Effector memory CD4-positive, alpha-beta T cell (primary cell): ENCODE results near the gene ORC4.

ENCODE experiments used
- DNase-seq, 3 donors: peaks; one replicate each; pipeline ENCODE4 v3.0.0-alpha.2; 2020
- H3K27ac ChIP-seq: 2 replicates; pipeline ENCODE4 v1.7.0; 2013; ENCODE audit warnings: mild to moderate bottlenecking, low read length, moderate library complexity; ENCODE audit not compliant: insufficient read depth, poor library complexity, severe bottlenecking
- H3K27me3 ChIP-seq: replicated peaks from 2 replicates; pipeline ENCODE4 v1.7.0; 2013; ENCODE audit warnings: mild to moderate bottlenecking, low read length; ENCODE audit not compliant: insufficient read depth, control insufficient read depth, poor library complexity, severe bottlenecking
- H3K36me3 ChIP-seq: 2 replicates; pipeline ENCODE4 v1.7.0; 2013; ENCODE audit warnings: mild to moderate bottlenecking, low read length, moderate library complexity; ENCODE audit not compliant: control insufficient read depth, insufficient read depth
- H3K4me1 ChIP-seq: 2 replicates; pipeline ENCODE4 v1.7.0; 2013; ENCODE audit warnings: low read length, mild to moderate bottlenecking; ENCODE audit not compliant: control insufficient read depth, insufficient read depth, poor library complexity, severe bottlenecking
- H3K4me3 ChIP-seq: 2 replicates; pipeline ENCODE4 v1.7.0; 2013; ENCODE audit warnings: low read length, low read depth, mild to moderate bottlenecking; ENCODE audit not compliant: insufficient read depth, poor library complexity, severe bottlenecking
- H3K9me3 ChIP-seq: 2 replicates; pipeline ENCODE4 v1.7.0; 2013; ENCODE audit warnings: mild to moderate bottlenecking, low read length, moderate library complexity; ENCODE audit not compliant: control insufficient read depth
- total RNA-seq, 3 donors: gene quantifications; one replicate each; lab custom pipeline; 2026; lab: John Stamatoyannopoulos, UW

ORC4 gene
- 22.7 to 33.4 (median 23.1) reads per million in 3 donors for total RNA-seq

DNA sequence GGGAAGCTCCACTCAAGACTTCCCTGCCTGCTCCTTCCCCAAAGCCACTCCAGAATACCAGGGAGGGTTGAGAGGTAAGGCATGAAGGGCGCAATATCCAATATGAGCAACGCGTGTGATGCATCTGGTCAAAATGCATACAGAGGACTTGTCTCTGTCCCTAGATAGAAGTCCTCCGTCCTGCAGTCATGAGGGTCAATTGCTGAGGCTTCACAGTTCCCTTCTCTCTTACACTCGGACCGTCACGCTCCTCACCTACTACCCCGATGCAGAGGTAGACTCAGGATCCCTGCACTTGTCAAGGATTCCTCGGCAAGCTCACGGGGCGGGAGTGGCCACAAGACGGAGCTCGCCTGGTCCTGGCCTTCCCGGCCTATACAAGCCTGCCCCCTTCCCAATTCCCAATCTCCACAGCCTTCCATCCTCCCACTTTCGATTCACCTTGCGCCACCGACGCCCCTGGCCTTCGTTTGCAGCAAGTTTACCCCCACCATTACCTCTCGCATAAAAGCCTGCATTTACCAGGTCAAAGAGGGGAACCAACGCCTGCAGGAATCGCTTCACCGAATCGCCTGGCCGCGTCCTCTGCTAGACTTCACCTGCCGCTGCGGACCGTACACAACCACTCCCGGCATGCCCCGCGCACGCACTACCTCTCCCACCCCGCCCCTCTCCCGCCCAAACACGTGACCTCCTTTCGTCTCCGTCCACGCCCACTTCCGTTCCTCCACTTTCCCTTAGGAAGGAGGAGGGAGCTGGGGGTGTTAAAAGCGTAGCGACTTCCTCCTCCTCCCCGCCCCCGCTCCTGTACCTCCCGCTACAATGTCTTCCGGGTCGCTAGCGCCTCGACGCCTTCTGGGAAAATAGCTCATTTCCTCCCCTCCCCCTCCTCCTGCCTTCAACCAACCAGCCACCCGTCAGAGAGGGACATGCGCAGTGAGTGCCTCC is at the start of gene ORC4:
ORC4 (minus strand) TSS at position 627 of the 948 bp plus-strand sequence. CDS start 44,779 bp downstream, outside the sequence.
- H3K36me3 ChIP-seq = no peaks in the 10 kb centered on the region
- H3K4me1 ChIP-seq = peaks cover 6% of the 10 kb centered on the region
- peak; percentile 95 to 97 (median 95) for DNase-seq
- H3K4me3 ChIP-seq = peak within 1 kb of the TSS; percentile 84
- no peaks in the 10 kb centered on the region for H3K9me3 ChIP-seq
- H3K27me3 ChIP-seq = no peaks in the 10 kb centered on the region
- peak within 1 kb of the TSS; percentile 92 for H3K27ac ChIP-seq

DNA sequence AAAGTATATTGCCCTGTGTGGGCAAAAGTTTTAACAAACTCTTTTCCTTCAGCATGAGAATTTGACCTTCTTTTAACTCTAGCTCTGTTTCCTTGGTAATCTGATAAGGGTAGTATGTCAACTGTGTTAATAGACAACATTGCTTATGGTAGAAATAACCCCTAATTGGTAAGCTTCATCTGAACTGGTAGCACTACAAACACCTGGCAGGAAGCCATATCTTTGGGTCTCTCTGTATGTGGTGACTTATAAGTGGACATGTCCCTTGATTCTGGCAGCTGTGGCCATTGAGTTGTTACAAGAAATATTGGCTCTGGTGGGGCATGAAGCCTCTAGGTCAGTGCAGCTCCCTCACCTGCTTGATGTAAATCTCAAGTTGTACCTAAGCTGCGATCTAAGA is 47.3 kb upstream of the ORC4 start:
- H3K4me3 ChIP-seq = no peak overlapping the region
- H3K27me3 ChIP-seq = no peaks in the 10 kb centered on the region
- H3K27ac ChIP-seq = no peak overlapping the region
- DNase-seq = no peak
- no peaks in the 10 kb centered on the region for H3K4me1 ChIP-seq
- H3K36me3 ChIP-seq = no peaks in the 10 kb centered on the region
- no peaks in the 10 kb centered on the region for H3K9me3 ChIP-seq

DNA sequence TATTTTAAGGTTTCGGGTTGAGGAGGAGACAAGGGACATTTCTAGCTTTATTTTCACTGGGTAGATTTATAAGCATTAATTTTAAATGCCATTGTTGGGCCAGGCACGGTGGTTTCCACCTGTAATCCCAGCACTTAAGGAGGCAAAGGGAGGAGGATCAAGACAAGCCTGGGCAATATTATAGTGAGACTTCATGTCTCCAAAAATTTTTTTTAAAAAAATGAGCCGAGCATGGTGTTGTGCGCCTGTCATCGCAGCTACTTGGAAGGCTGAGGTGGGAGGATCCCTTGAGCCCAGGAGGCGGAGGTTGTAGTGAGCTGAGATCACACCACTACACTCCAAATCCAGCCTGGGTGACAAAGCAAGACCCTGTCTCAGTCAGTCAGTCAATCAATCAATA is 45.4 kb upstream of the ORC4 start:
- no peak overlapping the region for H3K27ac ChIP-seq
- H3K36me3 ChIP-seq = no peaks in the 10 kb centered on the region
- no peaks in the 10 kb centered on the region for H3K27me3 ChIP-seq
- H3K4me1 ChIP-seq = no peaks in the 10 kb centered on the region
- no peak for DNase-seq
- H3K9me3 ChIP-seq = no peaks in the 10 kb centered on the region
- no peak overlapping the region for H3K4me3 ChIP-seq

DNA sequence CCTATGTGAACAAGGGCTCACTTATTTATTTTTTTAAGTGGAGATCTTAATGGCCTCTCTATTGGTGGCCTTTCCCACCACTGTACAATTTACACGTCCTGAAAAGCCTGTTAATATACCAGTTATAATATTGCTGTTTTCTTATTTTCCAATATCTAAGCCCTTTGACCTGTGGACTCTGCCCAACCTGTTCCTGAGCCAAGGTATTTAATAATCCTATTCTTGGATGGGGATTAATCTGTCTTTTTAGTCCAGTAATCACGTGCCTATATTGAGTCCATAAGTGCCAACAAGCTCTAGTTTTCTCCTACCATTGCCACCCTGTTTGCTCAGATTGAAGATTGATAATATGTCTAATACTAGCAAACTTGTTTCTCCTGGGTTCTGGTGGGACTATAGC is 43.1 kb upstream of the ORC4 start:
- H3K9me3 ChIP-seq = no peaks in the 10 kb centered on the region
- H3K4me3 ChIP-seq = no peak overlapping the region
- H3K4me1 ChIP-seq = no peaks in the 10 kb centered on the region
- no peak overlapping the region for H3K27ac ChIP-seq
- H3K27me3 ChIP-seq = no peaks in the 10 kb centered on the region
- no peaks in the 10 kb centered on the region for H3K36me3 ChIP-seq
- no peak for DNase-seq

DNA sequence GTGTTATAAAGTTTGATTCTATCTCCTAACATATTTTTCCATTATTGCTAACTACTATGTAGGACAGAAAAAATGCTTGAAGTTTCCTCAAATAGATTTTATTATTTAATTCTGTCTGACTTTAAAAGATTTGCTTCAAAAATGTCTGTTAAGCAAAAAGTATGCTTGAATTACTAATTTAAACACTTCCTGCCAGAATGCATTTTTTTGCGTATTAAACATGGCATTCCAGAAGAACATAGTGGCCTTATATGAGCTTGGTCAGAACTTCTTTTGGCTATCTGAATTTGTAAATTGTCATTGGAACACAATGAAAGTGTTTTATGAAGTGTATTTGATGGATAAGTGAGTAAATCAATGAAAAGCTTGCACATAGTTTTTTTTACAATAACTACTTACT is 38.1 kb upstream of the ORC4 start:
- Histone ChIP-seq H3K36me3 (peaks cover 4% of the 10 kb centered on the region), H3K4me1 (no peaks in the 10 kb centered on the region), H3K27ac (no peak overlapping the region), H3K27me3 (no peaks in the 10 kb centered on the region), H3K9me3 (no peaks in the 10 kb centered on the region), H3K4me3 (no peak overlapping the region)
- no peak for DNase-seq

DNA sequence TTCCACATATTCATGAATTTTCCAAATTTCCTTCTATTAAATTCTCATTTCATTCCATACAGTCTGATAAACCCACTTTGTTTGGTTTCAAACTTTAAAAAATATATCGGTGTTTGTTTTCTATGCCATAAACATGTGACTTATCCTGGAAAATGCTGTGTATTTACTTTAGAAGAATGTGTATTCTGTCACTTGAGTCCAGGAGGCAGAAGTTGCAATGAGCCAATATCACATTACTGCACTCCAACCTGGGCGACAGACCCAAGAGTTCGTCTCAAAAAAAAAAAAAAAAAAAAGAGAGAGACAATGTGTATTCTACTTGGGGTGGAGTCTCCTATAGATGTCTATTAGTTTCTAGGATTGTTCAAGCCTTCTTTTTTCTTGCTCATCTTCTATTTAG is 32.1 kb upstream of the ORC4 start:
- no peak for DNase-seq
- H3K36me3 ChIP-seq = peaks cover 9% of the 10 kb centered on the region

DNA sequence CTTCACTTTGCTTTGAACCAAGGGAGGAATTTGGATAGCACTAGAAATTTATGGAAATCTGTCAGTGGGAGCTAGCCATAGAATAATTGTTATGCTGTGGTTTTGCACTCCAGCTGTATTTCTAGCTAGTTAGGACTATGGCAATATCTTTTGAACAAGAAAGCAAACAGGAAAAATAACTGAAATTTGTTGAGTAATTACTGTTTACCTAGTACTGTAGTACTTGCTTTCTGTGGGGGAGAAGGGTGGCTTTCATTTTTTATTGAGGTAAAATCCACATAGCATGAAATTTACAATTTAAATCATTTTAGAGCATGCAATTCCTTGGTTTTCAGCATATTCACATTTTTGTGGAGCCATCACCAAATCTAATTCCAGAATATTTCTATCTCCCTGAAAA is 28.7 kb upstream of the ORC4 start:
- Histone ChIP-seq H3K36me3 (peaks cover 8% of the 10 kb centered on the region), H3K27ac (no peak overlapping the region), H3K4me3 (no peak overlapping the region), H3K9me3 (no peaks in the 10 kb centered on the region), H3K27me3 (no peaks in the 10 kb centered on the region), H3K4me1 (no peaks in the 10 kb centered on the region)
- DNase-seq = no peak

More for the DNA sequence above, 32.1 kb upstream of the ORC4 start:
- H3K4me3 ChIP-seq = no peak overlapping the region
- no peaks in the 10 kb centered on the region for H3K27me3 ChIP-seq
- H3K4me1 ChIP-seq = no peaks in the 10 kb centered on the region
- H3K27ac ChIP-seq = no peak overlapping the region
- H3K9me3 ChIP-seq = no peaks in the 10 kb centered on the region

DNA sequence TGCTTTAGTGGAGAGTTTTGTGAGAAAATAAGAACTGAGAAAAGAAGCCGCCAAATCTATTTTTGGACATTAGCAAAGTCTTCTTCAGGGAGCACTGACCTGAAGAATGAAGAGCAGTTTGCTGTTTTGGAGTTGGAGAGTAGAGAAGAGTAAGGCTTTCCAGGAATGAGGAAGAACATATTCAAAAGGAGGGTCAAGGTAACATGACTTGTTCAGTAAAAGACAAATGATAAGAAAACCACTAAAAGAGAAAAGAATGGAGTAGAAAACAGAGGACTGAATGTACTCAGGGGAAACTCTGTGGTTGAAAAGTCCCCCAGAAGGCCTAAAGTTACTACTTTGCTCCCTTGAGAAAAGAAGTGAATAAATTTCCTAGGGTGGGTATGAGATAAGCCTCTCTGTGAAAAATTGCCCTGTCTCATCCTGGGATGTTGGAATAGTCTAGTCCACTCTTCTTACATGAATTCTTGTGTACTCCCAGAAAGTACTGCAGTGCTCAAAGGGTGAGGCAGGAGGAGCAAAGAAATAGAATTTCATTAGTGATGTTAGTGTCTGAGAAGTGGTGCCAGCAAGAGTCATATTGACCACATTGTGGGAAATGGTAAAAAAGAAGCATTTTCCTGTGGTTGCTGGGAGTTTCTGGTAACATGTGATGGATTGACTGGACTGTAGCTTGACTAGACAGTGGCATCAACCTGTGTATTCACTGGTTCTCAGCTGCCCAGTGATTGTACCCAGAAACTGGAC is 28.1 kb upstream of the ORC4 start:
- DNase-seq = no peak

DNA sequence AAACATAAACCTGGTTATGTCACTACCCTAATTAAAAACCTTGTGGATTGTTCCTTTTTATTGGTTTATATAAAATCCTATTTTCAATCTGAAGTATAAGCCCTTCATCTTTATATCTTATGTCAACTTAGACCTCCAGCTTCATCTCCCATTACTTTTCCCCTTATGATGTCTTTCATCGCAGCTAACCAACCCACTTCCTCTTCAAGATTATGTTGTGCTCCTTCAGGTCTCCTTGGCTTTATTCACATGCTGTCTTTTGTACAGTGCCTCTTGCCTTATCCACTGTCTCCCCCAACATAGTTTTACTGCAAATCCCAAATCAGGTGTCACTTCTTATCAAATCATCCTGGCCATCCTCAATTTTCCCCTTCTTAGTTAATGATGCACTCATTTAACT is 26.3 kb upstream of the ORC4 start:
- DNase-seq = no peak
- Histone ChIP-seq H3K9me3 (no peaks in the 10 kb centered on the region), H3K36me3 (no peaks in the 10 kb centered on the region), H3K27me3 (no peaks in the 10 kb centered on the region), H3K27ac (no peak overlapping the region), H3K4me1 (no peaks in the 10 kb centered on the region), H3K4me3 (no peak overlapping the region)

More for the DNA sequence above, 28.1 kb upstream of the ORC4 start:
- no peak overlapping the region for H3K4me3 ChIP-seq
- no peaks in the 10 kb centered on the region for H3K9me3 ChIP-seq
- H3K27me3 ChIP-seq = no peaks in the 10 kb centered on the region
- H3K36me3 ChIP-seq = peaks cover 5% of the 10 kb centered on the region
- no peaks in the 10 kb centered on the region for H3K4me1 ChIP-seq
- H3K27ac ChIP-seq = no peak overlapping the region

DNA sequence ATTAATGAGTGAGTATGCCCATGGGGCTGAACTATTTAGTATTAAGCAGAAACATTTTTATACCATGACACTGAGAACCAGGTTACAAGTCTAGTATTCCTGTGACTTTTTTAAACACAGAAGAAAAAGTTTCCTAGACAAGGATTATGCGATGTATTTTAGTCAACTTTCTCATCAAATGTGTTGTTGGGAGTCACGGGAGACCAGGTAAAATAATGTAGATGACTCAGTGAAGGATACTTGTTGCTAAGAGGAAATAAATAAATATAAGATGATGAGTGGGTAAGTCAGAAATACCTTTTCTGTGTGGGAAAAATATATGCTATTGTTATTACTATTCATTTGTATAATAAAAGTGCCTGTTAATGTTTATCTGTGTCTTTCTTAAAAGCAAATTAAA is 23.8 kb upstream of the ORC4 start:
- Histone ChIP-seq H3K4me1 (no peaks in the 10 kb centered on the region), H3K4me3 (no peak overlapping the region), H3K27me3 (no peaks in the 10 kb centered on the region), H3K9me3 (no peaks in the 10 kb centered on the region), H3K27ac (no peak overlapping the region), H3K36me3 (no peaks in the 10 kb centered on the region)
- no peak for DNase-seq
